ENCODE data around the gene SLC22A9.

- no peak for TF ChIP-seq CTCF (IDR thresholded peaks at IDR 0.05)
- TF ChIP-seq POLR2AphosphoS5 (IDR thresholded peaks at IDR 0.05): no peak
- TF ChIP-seq POLR2A (IDR thresholded peaks at IDR 0.05): no peak
These were observed 35.5 kb downstream of the SLC22A9 start for GRCh38 chr11:63405114-63405513.
